ENCODE measurements around the gene RBMX. TPM values are rescaled to one million over a fixed set of nuclear protein-coding genes. Genes with fewer than 3 reads are reported as not detected.
"Not testable (repeated sequence)": the region's sequence is repeated elsewhere in the genome, so short reads cannot be mapped to it uniquely, and the experiment has no call there.

RBMX gene
- total RNA-seq, 1 experiment from 2014 or later = 261 TPM

- H3K27me3 ChIP-seq (replicated peaks; ENCODE audit: control insufficient read depth, insufficient read depth, low read length) = no peaks in the 10 kb centered on the region
- ChIA-PET CTCF (interaction anchor here (1.0 kb wide), 1 partner anchor 46 kb away, joined by 5 read pairs; no protein-coding TSS in a partner anchor), POLR2A (interaction anchor here (1.1 to 1.3 kb wide), 3 partner anchors 12 to 45 kb away, joined by 6 to 22 read pairs (median 7); no protein-coding TSS in a partner anchor)
- Mint-ChIP-seq H3K27me3 (ENCODE audit: insufficient read depth, unreplicated experiment) (no peaks in the 10 kb centered on the region), H3K4me1 (ENCODE audit: low read depth, unreplicated experiment) (peaks cover 4% of the 10 kb centered on the region), H3K9me3 (ENCODE audit: unreplicated experiment) (no peaks in the 10 kb centered on the region), H3K27ac (ENCODE audit: unreplicated experiment) (peak overlapping the region; percentile 98), H3K4me3 (ENCODE audit: unreplicated experiment) (peak overlapping the region; percentile 84), H3K36me3 (ENCODE audit: insufficient read depth, unreplicated experiment) (peaks cover 59% of the 10 kb centered on the region)
- TSS peak; percentile 69 for BruUV-seq (replicated peaks)
- peak overlapping the region; percentile 79 for H3K4me3 ChIP-seq (ENCODE audit: low read depth, low read length)
- H3K4me1 ChIP-seq = no peaks in the 10 kb centered on the region
- no peaks in the 10 kb centered on the region; the same call in 1 of the 2 replicates for H3K36me3 ChIP-seq (ENCODE audit: control insufficient read depth, insufficient read depth, low read length)
- no peaks in the 10 kb centered on the region for H3K9me3 ChIP-seq
- no peak for TF ChIP-seq CTCF (IDR thresholded peaks at IDR 0.05; ENCODE audit: insufficient read depth in 1 of 2, low read depth in 1 of 2, low read length in 1 of 2, severe bottlenecking in 1 of 2, unreplicated experiment in 1 of 2)
- intact Hi-C loops (cut with micrococcal nuclease; ENCODE audit: unreplicated experiment) = loop anchor here (1.0 kb wide), 2 partner anchors 29 to 45 kb away; no protein-coding TSS in a partner anchor
- peak in 1 of 2 experiments; percentile 26 for DNase-seq
Observed at GRCh38 chrX:136880003-136880451, 498 bp downstream of the RBMX start.

- Histone ChIP-seq H3K36me3 (ENCODE audit: control insufficient read depth, insufficient read depth, low read length) (no peaks in the 10 kb centered on the region; the same call in 1 of the 2 replicates), H3K4me3 (ENCODE audit: low read depth, low read length) (peak overlapping the region; percentile 79), H3K27me3 (replicated peaks; ENCODE audit: control insufficient read depth, insufficient read depth, low read length) (no peaks in the 10 kb centered on the region), H3K9me3 (no peaks in the 10 kb centered on the region), H3K4me1 (no peaks in the 10 kb centered on the region)
- POLR2A ChIA-PET = interaction anchor here (0.6 to 0.7 kb wide), 4 partner anchors 30 to 863 kb away, joined by 3 to 6 read pairs (median 4); no protein-coding TSS in a partner anchor
- Mint-ChIP-seq H3K27me3 (ENCODE audit: insufficient read depth, unreplicated experiment) (no peaks in the 10 kb centered on the region), H3K9me3 (ENCODE audit: unreplicated experiment) (no peaks in the 10 kb centered on the region), H3K4me3 (ENCODE audit: unreplicated experiment) (peak overlapping the region; percentile 84), H3K36me3 (ENCODE audit: insufficient read depth, unreplicated experiment) (peaks cover 67% of the 10 kb centered on the region), H3K4me1 (ENCODE audit: low read depth, unreplicated experiment) (peaks cover 4% of the 10 kb centered on the region), H3K27ac (ENCODE audit: unreplicated experiment) (peak overlapping the region; percentile 98)
- BruUV-seq (replicated peaks) = no TSS peak
- intact Hi-C loops (cut with micrococcal nuclease; ENCODE audit: unreplicated experiment) = no loop called here
- no peak for TF ChIP-seq CTCF (IDR thresholded peaks at IDR 0.05; ENCODE audit: insufficient read depth in 1 of 2, low read depth in 1 of 2, low read length in 1 of 2, severe bottlenecking in 1 of 2, unreplicated experiment in 1 of 2)
- CTCF ChIA-PET = no interaction called here
- DNase-seq = no peak
Observed at GRCh38 chrX:136879001-136879687, 1.4 kb downstream of the RBMX start.

- Histone ChIP-seq H3K36me3 (ENCODE audit: control insufficient read depth, insufficient read depth, low read length) (no peaks in the 10 kb centered on the region; the same call in 1 of the 2 replicates), H3K4me1 (no peaks in the 10 kb centered on the region), H3K27me3 (replicated peaks; ENCODE audit: control insufficient read depth, insufficient read depth, low read length) (no peaks in the 10 kb centered on the region), H3K9me3 (no peaks in the 10 kb centered on the region), H3K4me3 (ENCODE audit: low read depth, low read length) (no peak overlapping the region; the same call in 1 of the 2 replicates)
- Mint-ChIP-seq H3K27ac (ENCODE audit: unreplicated experiment) (no peak overlapping the region), H3K27me3 (ENCODE audit: insufficient read depth, unreplicated experiment) (no peaks in the 10 kb centered on the region), H3K4me3 (ENCODE audit: unreplicated experiment) (peak overlapping the region; percentile 84), H3K9me3 (ENCODE audit: unreplicated experiment) (no peaks in the 10 kb centered on the region), H3K4me1 (ENCODE audit: low read depth, unreplicated experiment) (peaks cover 4% of the 10 kb centered on the region), H3K36me3 (ENCODE audit: insufficient read depth, unreplicated experiment) (peaks cover 75% of the 10 kb centered on the region)
- intact Hi-C loops (cut with micrococcal nuclease; ENCODE audit: unreplicated experiment) = no loop called here
- BruUV-seq (replicated peaks) = no TSS peak
- TF ChIP-seq CTCF (IDR thresholded peaks at IDR 0.05; ENCODE audit: insufficient read depth in 1 of 2, low read depth in 1 of 2, low read length in 1 of 2, severe bottlenecking in 1 of 2, unreplicated experiment in 1 of 2) = no peak
- ChIA-PET CTCF (no interaction called here), POLR2A (no interaction called here)
- DNase-seq = no peak
Observed at GRCh38 chrX:136878423-136878822, 2.1 kb downstream of the RBMX start.

- H3K27me3 Mint-ChIP-seq (ENCODE audit: insufficient read depth, unreplicated experiment); CTCF ChIA-PET; POLR2A ChIA-PET; H3K4me1 ChIP-seq; H3K27ac Mint-ChIP-seq (ENCODE audit: unreplicated experiment); H3K27me3 ChIP-seq (replicated peaks; ENCODE audit: control insufficient read depth, insufficient read depth, low read length); DNase-seq; H3K9me3 ChIP-seq; H3K9me3 Mint-ChIP-seq (ENCODE audit: unreplicated experiment); H3K4me1 Mint-ChIP-seq (ENCODE audit: low read depth, unreplicated experiment); BruUV-seq (replicated peaks); H3K4me3 Mint-ChIP-seq (ENCODE audit: unreplicated experiment); H3K36me3 ChIP-seq (ENCODE audit: control insufficient read depth, insufficient read depth, low read length); H3K4me3 ChIP-seq (ENCODE audit: low read depth, low read length): not testable (repeated sequence)
- peaks cover 100% of the 10 kb centered on the region for H3K36me3 Mint-ChIP-seq (ENCODE audit: insufficient read depth, unreplicated experiment)
- intact Hi-C loops (cut with micrococcal nuclease; ENCODE audit: unreplicated experiment) = loop anchor here (5.0 kb wide), 1 partner anchor 38 kb away; no protein-coding TSS in a partner anchor
Observed at GRCh38 chrX:136874114-136874513, 6.4 kb downstream of the RBMX start.

- H3K4me1 Mint-ChIP-seq (ENCODE audit: low read depth, unreplicated experiment); H3K9me3 Mint-ChIP-seq (ENCODE audit: unreplicated experiment); CTCF ChIA-PET; DNase-seq; H3K36me3 ChIP-seq (ENCODE audit: control insufficient read depth, insufficient read depth, low read length); H3K4me1 ChIP-seq; POLR2A ChIA-PET; H3K27ac Mint-ChIP-seq (ENCODE audit: unreplicated experiment); H3K27me3 Mint-ChIP-seq (ENCODE audit: insufficient read depth, unreplicated experiment); H3K4me3 ChIP-seq (ENCODE audit: low read depth, low read length); BruUV-seq (replicated peaks); H3K4me3 Mint-ChIP-seq (ENCODE audit: unreplicated experiment); H3K9me3 ChIP-seq; H3K27me3 ChIP-seq (replicated peaks; ENCODE audit: control insufficient read depth, insufficient read depth, low read length): not testable (repeated sequence)
- peaks cover 100% of the 10 kb centered on the region for H3K36me3 Mint-ChIP-seq (ENCODE audit: insufficient read depth, unreplicated experiment)
- intact Hi-C loops (cut with micrococcal nuclease; ENCODE audit: unreplicated experiment) = loop anchor here (5.0 kb wide), 1 partner anchor 39 kb away; no protein-coding TSS in a partner anchor
Observed at GRCh38 chrX:136873210-136873609, 7.3 kb downstream of the RBMX start.
